Naive thymus-derived CD8-positive, alpha-beta T cell (primary cell): Measurements from ENCODE around the gene FCN2. TPM values are rescaled to one million over a fixed set of nuclear protein-coding genes. Genes with fewer than 3 reads are reported as not detected.
A peak's percentile ranks its signal among the peaks of the same experiment; 100 is the strongest.
"Not testable (repeated sequence)": the region's sequence is repeated elsewhere in the genome, so short reads cannot be mapped to it uniquely, and the experiment has no call there.

Experiments
- ATAC-seq, 2 donors: fragments of 150-1000 bp; cut with Tn5 transposase in 1 of 2; sonication (Bioruptor Pico), chemical (Tn5 transposase) in 1 of 2; 1 replicate in 1 of 2; 2 replicates in 1 of 2; pipeline ENCODE4 v1.10.0; 2021; ENCODE audit warnings: mild to moderate bottlenecking in 2 of 2, moderate library complexity in 2 of 2
- POLR2A ChIA-PET: fragments of 350-600 bp; sonication (Branson Sonifier 250); formaldehyde crosslinking; loops from one replicate; lab custom pipeline; 2021; ENCODE audit warnings: antibody characterized with exemption; lab: Charles Lee
- DNase-seq, 10 donors: peaks; one replicate each; pipeline versions ENCODE4 v3.0.0 to v3.0.0-alpha.2; 2020 to 2022
- H3K27ac Mint-ChIP-seq, 10 donors: one replicate each; pipeline ENCODE4 v1.8.0; 2020 to 2022; ENCODE audit warnings: mild to moderate bottlenecking in 10 of 10, mixed read lengths in 10 of 10, moderate library complexity in 4 of 10, inconsistent platforms in 1 of 10
- H3K27me3 Mint-ChIP-seq, 5 donors: one replicate each; pipeline ENCODE4 v1.8.0; 2021 to 2022; ENCODE audit warnings: mixed read lengths in 5 of 5
- H3K36me3 Mint-ChIP-seq, 3 donors: one replicate each; pipeline ENCODE4 v1.8.0; 2020 to 2022; ENCODE audit warnings: mixed read lengths in 3 of 3, mild to moderate bottlenecking in 2 of 3, inconsistent platforms in 1 of 3
- H3K4me1 Mint-ChIP-seq, 4 donors: one replicate each; pipeline ENCODE4 v1.8.0; 2021 to 2022; ENCODE audit warnings: mixed read lengths in 4 of 4
- H3K4me3 Mint-ChIP-seq, 10 donors: one replicate each; pipeline ENCODE4 v1.8.0; 2020 to 2022; ENCODE audit warnings: mild to moderate bottlenecking in 10 of 10, mixed read lengths in 10 of 10, moderate library complexity in 6 of 10, inconsistent platforms in 1 of 10
- H3K9me3 Mint-ChIP-seq, 9 donors: one replicate each; pipeline ENCODE4 v1.8.0; 2020 to 2022; ENCODE audit warnings: mixed read lengths in 9 of 9, mild to moderate bottlenecking in 3 of 9, inconsistent platforms in 1 of 9, moderate library complexity in 1 of 9
- polyA plus RNA-seq, 3 donors: library from polyadenylated mRNA; unstranded; fragments of 300-500 nt; fragmentation: Illumina TruSeq; gene quantifications; one replicate each; pipeline ENCODE4 v1.2.3, GENCODE V29; 2021
- total RNA-seq, 8 experiments: library from RNA in 2 of 8; stranded (reverse) in 2 of 8; gene quantifications; one replicate each; pipeline ENCODE4 v1.2.3 and lab custom pipeline; 2021 to 2026

Gene FCN2
- total and polyA plus RNA-seq, 5 experiments from 2014 or later: not detected

GRCh38 chr9:134851020-134851419 is 29.6 kb upstream of the FCN2 start:
- H3K4me3 Mint-ChIP-seq: no peak overlapping the region

GRCh38 chr9:134852906-134853654 is 27.5 kb upstream of the FCN2 start:
- Mint-ChIP-seq H3K9me3 (peaks cover 0 to 7% (median 0%) of the 10 kb centered on the region in 9 donors), H3K4me3 (no peak overlapping the region), H3K4me1 (no peaks in the 10 kb centered on the region), H3K27ac (no peak overlapping the region), H3K27me3 (peaks cover 6 to 28% (median 17%) of the 10 kb centered on the region in 5 donors), H3K36me3 (peaks cover 0 to 7% (median 0%) of the 10 kb centered on the region in 3 donors)
- DNase-seq (peak in 1 of 10 donors; percentile 42), ATAC-seq (no peak)
- POLR2A ChIA-PET: interaction anchor here (0.6 kb wide), 1 partner anchor 748 kb away, joined by 3 read pairs; no protein-coding TSS in a partner anchor

More at GRCh38 chr9:134851020-134851419, 29.6 kb upstream of the FCN2 start:
- no peak for ATAC-seq
- H3K4me1 Mint-ChIP-seq: no peaks in the 10 kb centered on the region
- peaks cover 0 to 4% (median 0%) of the 10 kb centered on the region in 9 donors for H3K9me3 Mint-ChIP-seq
- H3K36me3 Mint-ChIP-seq: no peaks in the 10 kb centered on the region
- H3K27me3 Mint-ChIP-seq: peaks cover 0 to 18% (median 10%) of the 10 kb centered on the region in 5 donors
- DNase-seq: peak in 1 of 10 donors; percentile 42
- H3K27ac Mint-ChIP-seq: no peak overlapping the region
- POLR2A ChIA-PET: no interaction called here

- POLR2A ChIA-PET: no interaction called here
- no peak overlapping the region for H3K4me3 Mint-ChIP-seq
- H3K27me3 Mint-ChIP-seq: peaks cover 6 to 31% (median 17%) of the 10 kb centered on the region in 5 donors
- no peaks in the 10 kb centered on the region for H3K4me1 Mint-ChIP-seq
- peak in 1 of 10 donors; percentile 35 for DNase-seq
- H3K27ac Mint-ChIP-seq: no peak overlapping the region
- H3K9me3 Mint-ChIP-seq: peaks cover 0 to 13% (median 0%) of the 10 kb centered on the region in 9 donors
- H3K36me3 Mint-ChIP-seq: peaks cover 0 to 7% (median 0%) of the 10 kb centered on the region in 3 donors
- ATAC-seq: no peak
These were observed 26.7 kb upstream of the FCN2 start for GRCh38 chr9:134853893-134854292.

GRCh38 chr9:134854541-134854981 is 26.0 kb upstream of the FCN2 start:
- Mint-ChIP-seq H3K9me3 (peaks cover 0 to 16% (median 1%) of the 10 kb centered on the region in 9 donors), H3K27me3 (peaks cover 6 to 31% (median 17%) of the 10 kb centered on the region in 5 donors), H3K36me3 (peaks cover 0 to 7% (median 0%) of the 10 kb centered on the region in 3 donors), H3K27ac (no peak overlapping the region), H3K4me3 (no peak overlapping the region), H3K4me1 (no peaks in the 10 kb centered on the region)
- no peak for ATAC-seq
- DNase-seq: peak in 1 of 10 donors; percentile 47
- POLR2A ChIA-PET: no interaction called here

GRCh38 chr9:134855231-134855899 is 25.2 kb upstream of the FCN2 start:
- peaks cover 0 to 22% (median 4%) of the 10 kb centered on the region in 9 donors for H3K9me3 Mint-ChIP-seq
- no peak for ATAC-seq
- H3K27me3 Mint-ChIP-seq: peaks cover 6 to 31% (median 19%) of the 10 kb centered on the region in 5 donors
- peak in 1 of 10 donors; percentile 38 for DNase-seq
- no peak overlapping the region for H3K27ac Mint-ChIP-seq
- H3K36me3 Mint-ChIP-seq: peaks cover 0 to 10% (median 0%) of the 10 kb centered on the region in 3 donors
- H3K4me3 Mint-ChIP-seq: no peak overlapping the region
- no peaks in the 10 kb centered on the region for H3K4me1 Mint-ChIP-seq
- POLR2A ChIA-PET: no interaction called here

- Mint-ChIP-seq H3K27ac (no peak overlapping the region), H3K4me3 (no peak overlapping the region), H3K36me3 (peaks cover 0 to 14% (median 0%) of the 10 kb centered on the region in 3 donors), H3K27me3 (peaks cover 6 to 31% (median 19%) of the 10 kb centered on the region in 5 donors), H3K4me1 (no peaks in the 10 kb centered on the region), H3K9me3 (peaks cover 0 to 27% (median 3%) of the 10 kb centered on the region in 9 donors)
- DNase-seq (peak in 1 of 10 donors; percentile 46), ATAC-seq (no peak)
- POLR2A ChIA-PET: no interaction called here
These were observed 24.7 kb upstream of the FCN2 start for GRCh38 chr9:134855900-134856377.

- H3K4me1 Mint-ChIP-seq, H3K27ac Mint-ChIP-seq, DNase-seq, POLR2A ChIA-PET, ATAC-seq, H3K4me3 Mint-ChIP-seq: not testable (repeated sequence)
- peaks cover 0 to 14% (median 0%) of the 10 kb centered on the region in 3 donors for H3K36me3 Mint-ChIP-seq
- peaks cover 9 to 32% (median 19%) of the 10 kb centered on the region in 5 donors for H3K27me3 Mint-ChIP-seq
- peaks cover 0 to 32% (median 4%) of the 10 kb centered on the region in 9 donors for H3K9me3 Mint-ChIP-seq
These were observed 23.2 kb upstream of the FCN2 start for GRCh38 chr9:134857451-134857850.

- POLR2A ChIA-PET: no interaction called here
- Mint-ChIP-seq H3K4me1 (no peaks in the 10 kb centered on the region), H3K9me3 (peaks cover 0 to 32% (median 4%) of the 10 kb centered on the region in 9 donors)
These were observed 22.4 kb upstream of the FCN2 start for GRCh38 chr9:134858051-134858841.

GRCh38 chr9:134860510-134860909 is 20.1 kb upstream of the FCN2 start:
- Mint-ChIP-seq H3K4me1 (no peaks in the 10 kb centered on the region), H3K27ac (no peak overlapping the region), H3K27me3 (peaks cover 9 to 21% (median 12%) of the 10 kb centered on the region in 5 donors), H3K36me3 (peaks cover 0 to 14% (median 0%) of the 10 kb centered on the region in 3 donors), H3K9me3 (peaks cover 0 to 32% (median 5%) of the 10 kb centered on the region in 9 donors), H3K4me3 (no peak overlapping the region)
- no peak for ATAC-seq
- POLR2A ChIA-PET: no interaction called here
- no peak for DNase-seq

More at GRCh38 chr9:134858051-134858841, 22.4 kb upstream of the FCN2 start:
- peaks cover 9 to 34% (median 19%) of the 10 kb centered on the region in 5 donors for H3K27me3 Mint-ChIP-seq
- no peak for ATAC-seq
- H3K4me3 Mint-ChIP-seq: no peak overlapping the region
- H3K27ac Mint-ChIP-seq: no peak overlapping the region
- H3K36me3 Mint-ChIP-seq: peaks cover 0 to 14% (median 0%) of the 10 kb centered on the region in 3 donors
- DNase-seq: no peak

- POLR2A ChIA-PET: no interaction called here
- no peaks in the 10 kb centered on the region for H3K4me1 Mint-ChIP-seq
- peaks cover 8 to 16% (median 8%) of the 10 kb centered on the region in 5 donors for H3K27me3 Mint-ChIP-seq
- no peak for DNase-seq
- H3K4me3 Mint-ChIP-seq: no peak overlapping the region
- H3K36me3 Mint-ChIP-seq: peaks cover 0 to 13% (median 0%) of the 10 kb centered on the region in 3 donors
- no peak overlapping the region for H3K27ac Mint-ChIP-seq
- ATAC-seq: no peak
- H3K9me3 Mint-ChIP-seq: peaks cover 0 to 32% (median 6%) of the 10 kb centered on the region in 9 donors
These were observed 18.8 kb upstream of the FCN2 start for GRCh38 chr9:134861595-134862334.

GRCh38 chr9:134863306-134863902 is 17.2 kb upstream of the FCN2 start:
- H3K27ac Mint-ChIP-seq: no peak overlapping the region
- no peak overlapping the region for H3K4me3 Mint-ChIP-seq
- DNase-seq (no peak), ATAC-seq (no peak)
- peaks cover 0 to 7% (median 0%) of the 10 kb centered on the region in 3 donors for H3K36me3 Mint-ChIP-seq
- H3K27me3 Mint-ChIP-seq: peaks cover 0 to 3% (median 2%) of the 10 kb centered on the region in 5 donors
- H3K4me1 Mint-ChIP-seq: no peaks in the 10 kb centered on the region
- peaks cover 0 to 24% (median 3%) of the 10 kb centered on the region in 9 donors for H3K9me3 Mint-ChIP-seq
- POLR2A ChIA-PET: no interaction called here
